ENCODE data around the gene ARHGEF19.

ARHGEF19 gene

DNA sequence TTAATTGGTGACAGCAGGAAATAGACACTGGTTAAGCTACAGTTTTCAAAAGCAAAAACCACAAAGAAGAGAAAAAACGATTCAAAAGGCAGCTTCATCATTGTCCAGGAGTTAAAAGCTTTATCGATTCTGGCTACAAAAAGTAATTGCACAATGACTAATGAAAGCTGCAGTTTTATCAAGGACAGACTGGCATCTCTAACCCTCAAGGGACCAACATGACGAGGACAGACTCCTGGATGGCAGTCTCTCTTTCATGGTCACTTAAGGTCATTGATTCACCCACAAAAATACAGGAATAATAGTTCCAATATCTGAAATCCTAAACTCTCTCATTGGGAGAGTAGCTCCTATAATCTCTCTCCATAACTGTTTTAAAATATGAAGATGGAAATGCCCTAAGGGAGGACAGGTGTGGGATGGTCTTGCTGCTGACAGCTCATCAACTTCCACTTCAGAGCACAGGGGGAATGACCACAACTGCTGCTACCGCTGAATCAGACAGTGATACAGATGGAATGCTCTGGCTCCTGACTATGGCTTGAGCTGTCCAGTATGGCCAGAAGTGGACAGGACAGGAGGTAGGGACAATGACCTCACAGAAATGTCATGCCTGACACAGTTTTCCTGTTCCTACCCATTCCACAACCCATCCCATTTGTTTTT, 41.9 kb upstream of the ARHGEF19 start:
- FAIRE-seq, result no peak
- no peak for DNase-seq (ENCODE audit: insufficient read length, low spot score)
- TF ChIP-seq, protein P1, sequence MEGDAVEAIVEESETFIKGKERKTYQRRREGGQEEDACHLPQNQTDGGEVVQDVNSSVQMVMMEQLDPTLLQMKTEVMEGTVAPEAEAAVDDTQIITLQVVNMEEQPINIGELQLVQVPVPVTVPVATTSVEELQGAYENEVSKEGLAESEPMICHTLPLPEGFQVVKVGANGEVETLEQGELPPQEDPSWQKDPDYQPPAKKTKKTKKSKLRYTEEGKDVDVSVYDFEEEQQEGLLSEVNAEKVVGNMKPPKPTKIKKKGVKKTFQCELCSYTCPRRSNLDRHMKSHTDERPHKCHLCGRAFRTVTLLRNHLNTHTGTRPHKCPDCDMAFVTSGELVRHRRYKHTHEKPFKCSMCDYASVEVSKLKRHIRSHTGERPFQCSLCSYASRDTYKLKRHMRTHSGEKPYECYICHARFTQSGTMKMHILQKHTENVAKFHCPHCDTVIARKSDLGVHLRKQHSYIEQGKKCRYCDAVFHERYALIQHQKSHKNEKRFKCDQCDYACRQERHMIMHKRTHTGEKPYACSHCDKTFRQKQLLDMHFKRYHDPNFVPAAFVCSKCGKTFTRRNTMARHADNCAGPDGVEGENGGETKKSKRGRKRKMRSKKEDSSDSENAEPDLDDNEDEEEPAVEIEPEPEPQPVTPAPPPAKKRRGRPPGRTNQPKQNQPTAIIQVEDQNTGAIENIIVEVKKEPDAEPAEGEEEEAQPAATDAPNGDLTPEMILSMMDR (IDR thresholded peaks at IDR 0.05; ENCODE audit: insufficient read depth, missing control alignments), result no peak

DNA sequence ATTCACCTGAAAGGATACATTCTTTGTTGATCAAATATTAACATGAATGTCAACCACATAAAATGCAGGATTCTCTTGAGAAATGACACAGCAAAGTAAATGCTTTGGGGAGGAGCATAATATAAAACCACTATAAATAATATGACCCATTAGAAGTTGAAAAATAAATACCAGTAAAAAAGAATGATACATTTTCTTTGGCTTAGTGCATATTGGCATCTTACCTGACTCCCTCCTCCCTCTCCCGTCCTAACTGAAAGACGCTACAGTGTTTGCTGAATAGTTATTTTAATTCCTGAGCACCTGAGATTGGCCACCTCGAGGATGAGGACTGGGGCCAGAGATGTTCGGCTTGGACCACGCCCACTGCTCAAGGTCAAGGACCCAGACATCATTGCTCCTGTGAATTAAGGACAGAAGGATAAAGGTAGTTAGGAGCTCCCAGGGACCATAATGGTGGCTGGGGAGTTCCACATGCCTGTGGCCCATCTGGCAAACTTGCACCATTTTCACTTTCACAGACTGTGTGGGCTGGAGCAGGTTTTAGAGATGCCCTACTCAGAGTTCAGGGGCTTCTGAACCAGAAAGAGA, 41.0 kb upstream of the ARHGEF19 start:
- DNase-seq (ENCODE audit: insufficient read length, low spot score), result no peak
- no peak for FAIRE-seq
- TF ChIP-seq, protein P1 (IDR thresholded peaks at IDR 0.05; ENCODE audit: insufficient read depth, missing control alignments), result no peak

DNA sequence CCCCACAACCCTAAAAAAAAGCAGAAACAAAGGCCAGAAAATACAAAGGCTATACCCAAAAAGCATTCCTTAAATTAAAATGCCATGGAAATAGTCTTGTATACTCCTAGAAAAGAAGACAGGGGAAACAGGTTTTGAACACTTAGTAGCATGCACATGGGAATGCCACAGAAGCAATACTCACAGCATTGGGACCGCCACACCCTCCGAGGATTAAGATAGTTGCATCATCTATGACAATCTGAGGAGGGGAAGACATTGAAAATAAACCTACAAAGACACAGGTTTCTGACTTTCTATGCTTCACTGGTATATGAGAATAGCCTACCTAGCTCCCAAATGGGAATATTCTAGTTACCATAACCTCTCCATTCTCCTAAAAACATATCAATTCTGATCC, 40.5 kb upstream of the ARHGEF19 start:
- no peak for FAIRE-seq
- TF ChIP-seq, protein P1 (IDR thresholded peaks at IDR 0.05; ENCODE audit: insufficient read depth, missing control alignments), result no peak
- no peak for DNase-seq (ENCODE audit: insufficient read length, low spot score)

DNA sequence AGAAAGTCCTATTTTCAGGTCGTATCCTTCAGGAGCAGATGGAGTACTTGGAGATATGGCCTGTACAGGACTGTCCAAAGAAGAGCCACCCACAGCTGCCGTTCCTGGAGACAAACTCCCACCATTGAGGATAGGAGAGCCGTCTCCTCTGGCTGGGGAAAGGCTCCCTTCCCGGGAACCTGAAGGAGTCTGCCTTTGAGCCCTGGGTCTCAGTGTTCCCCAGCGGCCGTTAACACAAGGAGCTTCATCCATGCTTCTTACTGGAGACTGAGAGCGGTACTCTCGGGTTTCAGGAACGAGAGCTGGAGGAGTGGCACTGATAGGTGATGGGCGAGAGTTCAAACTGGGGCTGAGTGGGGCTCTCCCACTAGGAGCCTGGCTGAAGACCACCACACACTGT, 38.9 kb upstream of the ARHGEF19 start:
- TF ChIP-seq, protein P1 (IDR thresholded peaks at IDR 0.05; ENCODE audit: insufficient read depth, missing control alignments), result no peak
- DNase-seq (ENCODE audit: insufficient read length, low spot score) (no peak), FAIRE-seq (no peak)

DNA sequence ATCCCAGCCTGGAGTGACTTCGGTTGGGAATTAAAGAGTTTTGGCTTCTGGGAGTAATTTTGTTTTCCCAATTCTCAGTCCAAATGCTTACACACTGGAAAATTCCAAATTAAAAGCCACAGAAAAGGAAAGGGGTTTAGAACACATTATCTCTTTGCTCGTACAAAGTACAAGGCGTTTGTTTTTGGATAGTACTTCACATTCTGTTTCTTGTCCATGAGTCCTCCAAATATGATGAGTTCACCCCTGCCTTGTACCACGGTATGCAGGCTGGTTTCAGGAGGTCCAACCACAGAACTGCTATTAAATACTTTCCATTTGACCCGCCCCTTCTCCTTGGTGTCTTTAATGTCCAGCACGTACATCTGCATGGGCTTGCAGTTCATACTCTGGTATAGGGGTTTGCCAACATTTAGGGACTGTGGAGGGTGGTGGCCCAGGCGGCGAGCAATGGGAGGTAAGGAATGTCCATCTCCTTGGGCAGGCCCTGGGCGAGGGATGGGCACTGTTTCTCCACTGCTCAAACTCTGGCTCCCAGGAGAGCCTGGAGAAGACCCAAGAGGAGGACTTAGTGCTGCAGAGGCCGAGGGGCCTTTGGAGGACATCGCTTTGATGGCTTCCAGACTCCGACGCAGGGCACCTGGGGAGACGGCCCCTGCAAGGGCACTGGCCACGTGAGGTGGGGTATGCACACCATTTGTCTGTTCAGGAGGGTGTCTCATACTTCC, 38.2 kb upstream of the ARHGEF19 start:
- TF ChIP-seq, protein P1 (IDR thresholded peaks at IDR 0.05; ENCODE audit: insufficient read depth, missing control alignments), result no peak
- no peak for DNase-seq (ENCODE audit: insufficient read length, low spot score)
- FAIRE-seq, result no peak

DNA sequence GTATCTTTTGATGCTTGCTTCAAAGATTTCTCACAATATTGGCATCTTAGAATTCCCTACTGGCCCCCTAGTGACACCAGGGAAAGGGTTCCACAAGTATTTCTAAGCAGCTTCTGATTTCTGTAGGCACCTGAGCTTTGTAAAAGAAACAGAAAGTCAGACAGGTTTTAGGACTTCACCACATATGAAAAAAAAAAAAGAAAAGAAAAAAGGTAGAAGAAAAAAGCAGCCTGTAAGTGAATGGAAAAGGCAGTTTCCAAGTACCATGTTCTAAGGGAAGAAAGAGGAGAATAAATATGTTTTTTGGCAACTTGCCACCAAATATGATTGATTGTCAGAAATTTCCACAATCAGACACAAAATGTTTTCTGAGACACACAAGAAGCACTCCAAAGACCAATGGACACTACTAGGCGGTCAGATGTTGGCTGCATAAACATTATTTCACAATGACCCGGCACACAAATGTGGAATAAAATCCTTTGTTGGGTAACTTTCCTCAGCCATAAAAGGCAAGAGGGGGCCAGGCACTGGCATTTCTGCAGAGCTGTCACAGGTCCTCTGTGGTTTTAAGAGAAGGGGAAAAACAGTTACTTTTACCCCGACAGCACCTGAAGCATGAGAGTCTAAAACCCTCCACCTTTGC, 37.3 kb upstream of the ARHGEF19 start:
- no peak for DNase-seq (ENCODE audit: insufficient read length, low spot score)
- FAIRE-seq, result no peak
- TF ChIP-seq, protein P1 (IDR thresholded peaks at IDR 0.05; ENCODE audit: insufficient read depth, missing control alignments), result no peak
